ENCODE results near the gene TYMS.

DNA sequence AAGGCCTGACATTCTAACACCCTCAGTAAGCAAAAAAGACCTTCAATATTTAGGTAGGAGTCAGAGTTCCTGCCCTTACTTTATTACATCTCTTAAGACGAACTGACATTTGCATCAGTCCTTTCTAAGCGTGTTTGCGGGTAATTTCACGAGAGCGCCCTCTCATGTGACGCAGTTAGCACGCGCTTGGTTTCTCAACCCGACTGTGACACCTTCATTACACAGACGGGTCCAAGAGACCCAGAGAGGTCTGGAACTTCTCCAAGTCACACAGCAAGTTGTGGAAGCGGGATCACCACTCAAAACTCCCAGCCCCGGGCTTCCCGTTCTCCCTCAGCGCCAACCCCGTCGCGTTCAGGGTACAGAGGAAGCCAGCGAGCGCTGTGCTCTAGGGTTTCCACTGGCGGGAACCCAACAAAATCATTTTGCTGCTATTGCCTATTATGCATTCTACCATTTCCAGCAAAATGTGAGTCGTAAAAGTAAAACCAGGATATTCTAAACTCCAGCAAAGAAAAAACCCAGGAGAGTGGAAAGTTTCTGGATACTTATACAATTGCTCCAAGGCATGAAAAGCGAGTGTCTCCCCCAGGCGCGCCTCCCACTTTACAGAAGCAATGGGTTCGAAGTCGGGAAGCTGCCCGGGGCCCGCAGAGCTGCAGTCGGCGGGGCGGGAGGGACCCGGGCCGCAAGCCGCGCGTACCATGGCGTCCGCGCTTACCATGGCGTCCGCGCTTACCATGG lies 54.4 kb downstream of the TYMS start:
- TF ChIP-seq POLR2AphosphoS5 (IDR thresholded peaks at IDR 0.05): peak in 2 of 3 donors; percentile 43 to 66
- TF ChIP-seq, protein P1, sequence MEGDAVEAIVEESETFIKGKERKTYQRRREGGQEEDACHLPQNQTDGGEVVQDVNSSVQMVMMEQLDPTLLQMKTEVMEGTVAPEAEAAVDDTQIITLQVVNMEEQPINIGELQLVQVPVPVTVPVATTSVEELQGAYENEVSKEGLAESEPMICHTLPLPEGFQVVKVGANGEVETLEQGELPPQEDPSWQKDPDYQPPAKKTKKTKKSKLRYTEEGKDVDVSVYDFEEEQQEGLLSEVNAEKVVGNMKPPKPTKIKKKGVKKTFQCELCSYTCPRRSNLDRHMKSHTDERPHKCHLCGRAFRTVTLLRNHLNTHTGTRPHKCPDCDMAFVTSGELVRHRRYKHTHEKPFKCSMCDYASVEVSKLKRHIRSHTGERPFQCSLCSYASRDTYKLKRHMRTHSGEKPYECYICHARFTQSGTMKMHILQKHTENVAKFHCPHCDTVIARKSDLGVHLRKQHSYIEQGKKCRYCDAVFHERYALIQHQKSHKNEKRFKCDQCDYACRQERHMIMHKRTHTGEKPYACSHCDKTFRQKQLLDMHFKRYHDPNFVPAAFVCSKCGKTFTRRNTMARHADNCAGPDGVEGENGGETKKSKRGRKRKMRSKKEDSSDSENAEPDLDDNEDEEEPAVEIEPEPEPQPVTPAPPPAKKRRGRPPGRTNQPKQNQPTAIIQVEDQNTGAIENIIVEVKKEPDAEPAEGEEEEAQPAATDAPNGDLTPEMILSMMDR (IDR thresholded peaks at IDR 0.05 in 8 of 11, conservative IDR thresholded peaks at IDR 0.05 in 3 of 11): no peak
